ENCODE data around the gene TMEM267.
"Not testable (repeated sequence)": the region's sequence is repeated elsewhere in the genome, so short reads cannot be mapped to it uniquely, and the experiment has no call there.

TMEM267 gene

DNA sequence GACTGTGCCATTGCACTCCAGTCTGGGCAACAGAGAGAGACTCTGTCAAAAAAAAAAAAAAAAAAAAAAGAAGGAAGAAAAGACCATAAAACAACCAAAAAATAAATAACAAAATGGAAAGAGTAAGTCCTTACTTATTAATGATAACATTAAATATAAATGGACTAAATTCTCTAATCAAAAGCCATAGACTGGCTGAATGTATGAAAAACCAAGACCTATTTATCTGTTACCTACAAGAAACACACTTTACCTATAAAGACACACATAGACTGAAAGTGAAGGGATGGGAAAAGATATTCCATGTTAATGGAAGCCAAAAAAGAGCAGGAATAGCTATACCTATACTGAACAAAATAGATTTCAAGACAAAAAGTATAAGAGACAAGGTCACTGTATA is 16.6 kb downstream of the TMEM267 start:
- DNase-seq (ENCODE audit: low read depth, low spot score) = no peak
- H3K4me3 ChIP-seq (ENCODE audit: low read length) = no peak overlapping the region

GRCh38 chr5:43465455-43465854 is 18.2 kb downstream of the TMEM267 start:
- DNase-seq (ENCODE audit: low read depth, low spot score); H3K4me3 ChIP-seq (ENCODE audit: low read length): not testable (repeated sequence)

- no peak for DNase-seq (ENCODE audit: low read depth, low spot score)
- H3K4me3 ChIP-seq (ENCODE audit: low read length) = no peak overlapping the region
Observed at GRCh38 chr5:43461066-43461465, 22.6 kb downstream of the TMEM267 start.

GRCh38 chr5:43456556-43456955 is 27.1 kb downstream of the TMEM267 start:
- no peak overlapping the region for H3K4me3 ChIP-seq (ENCODE audit: low read length)
- DNase-seq (ENCODE audit: low read depth, low spot score) = no peak

GRCh38 chr5:43441575-43441974 is 42.1 kb downstream of the TMEM267 start:
- not testable (repeated sequence) for DNase-seq (ENCODE audit: low read depth, low spot score); H3K4me3 ChIP-seq (ENCODE audit: low read length)

DNA sequence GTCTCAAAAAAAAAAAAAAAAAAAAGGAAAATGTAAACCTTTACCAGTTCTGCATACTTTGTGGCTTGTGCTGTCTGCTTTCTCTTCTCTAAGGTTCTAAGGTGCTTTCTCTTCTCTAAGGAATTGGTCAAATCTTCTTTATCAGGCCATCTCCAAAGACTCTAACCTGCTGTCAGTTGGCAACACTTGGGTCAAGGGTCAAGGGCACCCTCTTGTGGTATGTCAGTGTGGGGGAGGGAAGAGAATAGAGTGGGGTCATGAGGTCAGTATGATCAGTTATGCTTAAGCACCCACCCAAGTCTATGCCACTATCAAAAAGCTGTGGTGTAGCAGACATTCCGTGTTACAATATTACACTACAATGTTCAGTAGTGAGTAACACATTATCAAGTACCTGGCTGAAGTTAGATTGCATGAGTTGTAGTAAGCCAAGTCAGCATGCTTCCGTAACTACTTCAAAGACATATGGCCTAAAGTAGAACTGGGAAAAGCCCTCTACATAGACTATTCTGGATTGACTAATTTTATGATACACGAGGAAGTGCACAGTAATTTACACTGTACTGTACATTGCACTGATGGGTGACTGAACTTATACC is 46.5 kb downstream of the TMEM267 start:
- H3K4me3 ChIP-seq (ENCODE audit: low read length) = no peak overlapping the region
- DNase-seq (ENCODE audit: low read depth, low spot score) = no peak

DNA sequence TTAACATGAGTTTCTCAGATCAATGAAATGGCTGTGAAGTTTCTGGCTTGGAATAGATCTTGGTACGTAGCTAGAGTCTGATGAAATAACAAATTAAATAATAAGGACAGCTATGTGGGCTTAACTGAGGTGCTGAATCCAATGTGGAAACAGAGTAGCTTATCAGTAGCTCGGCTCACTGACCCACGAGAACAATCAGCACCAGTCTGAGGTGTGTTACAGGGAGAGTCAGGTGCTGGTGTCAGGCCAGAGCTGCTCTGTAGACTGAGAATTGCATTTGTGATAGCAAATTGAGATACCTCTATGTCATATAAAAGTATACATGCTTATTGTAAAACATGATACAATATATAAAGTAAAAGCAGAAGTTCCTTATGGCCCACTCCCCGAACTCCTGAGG is 50.3 kb downstream of the TMEM267 start:
- no peak overlapping the region for H3K4me3 ChIP-seq (ENCODE audit: low read length)
- no peak for DNase-seq (ENCODE audit: low read depth, low spot score)

GRCh38 chr5:43432486-43433375 is 50.9 kb downstream of the TMEM267 start:
- no peak overlapping the region for H3K4me3 ChIP-seq (ENCODE audit: low read length)
- no peak for DNase-seq (ENCODE audit: low read depth, low spot score)

GRCh38 chr5:43429706-43430105 is 54.0 kb downstream of the TMEM267 start:
- H3K4me3 ChIP-seq (ENCODE audit: low read length) = no peak overlapping the region

DNA sequence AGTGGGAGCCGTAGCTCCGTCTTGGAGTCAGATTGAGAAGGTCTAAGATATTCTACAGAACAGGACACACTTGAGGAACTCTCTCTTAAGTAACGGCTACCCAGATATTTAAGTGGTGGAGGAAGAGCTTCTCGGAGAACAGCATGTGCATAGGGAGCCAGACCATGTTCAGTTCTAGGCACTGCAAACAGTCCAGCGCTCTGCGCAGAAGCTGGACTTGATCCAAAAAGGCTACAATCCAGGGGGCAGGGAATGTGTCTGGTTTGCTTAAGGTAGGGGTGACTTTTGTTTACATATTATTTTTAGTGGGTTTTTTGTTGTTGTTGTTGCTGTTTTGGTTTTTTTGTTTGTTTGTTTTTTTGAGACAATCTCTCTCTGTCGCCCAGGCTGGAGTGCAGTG is 54.6 kb downstream of the TMEM267 start:
- no peak for DNase-seq (ENCODE audit: low read depth, low spot score)
- H3K4me3 ChIP-seq (ENCODE audit: low read length) = no peak overlapping the region

More at GRCh38 chr5:43429706-43430105, 54.0 kb downstream of the TMEM267 start:
- DNase-seq (ENCODE audit: low read depth, low spot score) = no peak

GRCh38 chr5:43427306-43427705 is 56.4 kb downstream of the TMEM267 start:
- no peak overlapping the region for H3K4me3 ChIP-seq (ENCODE audit: low read length)
- no peak for DNase-seq (ENCODE audit: low read depth, low spot score)

DNA sequence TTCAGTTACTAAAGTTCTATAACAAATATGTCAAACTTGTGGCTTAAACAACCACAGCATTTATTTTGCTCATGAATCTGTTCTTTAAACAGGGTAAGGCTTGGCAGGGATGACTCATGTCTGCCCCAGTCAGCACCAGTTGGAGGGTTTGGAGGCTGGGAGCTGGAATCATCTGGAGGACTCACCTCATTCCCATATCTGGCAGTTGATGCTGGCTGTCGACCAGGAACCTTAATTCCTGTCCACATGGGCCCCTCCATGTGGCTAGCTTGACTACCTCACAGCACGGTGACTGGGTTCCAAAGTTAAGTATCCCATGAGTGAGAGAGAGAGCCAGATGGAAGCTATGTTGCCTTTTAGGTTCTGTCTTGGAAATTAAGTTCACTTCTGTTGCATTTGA is 57.7 kb downstream of the TMEM267 start:
- no peak for DNase-seq (ENCODE audit: low read depth, low spot score)
- H3K4me3 ChIP-seq (ENCODE audit: low read length) = no peak overlapping the region

DNA sequence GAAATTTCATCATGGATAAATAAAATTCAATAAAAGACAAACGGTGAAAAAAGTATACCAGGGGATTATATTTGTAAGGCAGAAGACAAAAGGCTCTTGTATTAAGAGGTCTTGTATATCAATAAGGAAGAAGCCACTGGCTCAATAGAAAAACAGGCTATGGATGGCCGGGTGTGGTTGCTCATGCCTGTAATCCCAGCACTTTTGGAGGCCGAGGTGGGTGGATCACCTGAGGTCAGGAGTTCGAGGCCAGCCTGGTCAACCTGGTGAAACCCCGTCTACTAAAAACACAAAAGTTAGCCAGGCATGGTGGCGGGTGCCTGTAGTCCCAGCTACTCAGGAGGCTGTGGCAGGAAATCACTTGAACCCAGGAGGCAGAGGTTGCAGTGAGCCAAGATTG is 60.6 kb downstream of the TMEM267 start:
- not testable (repeated sequence) for DNase-seq (ENCODE audit: low read depth, low spot score); H3K4me3 ChIP-seq (ENCODE audit: low read length)

GRCh38 chr5:43422143-43422542 is 61.5 kb downstream of the TMEM267 start:
- no peak overlapping the region for H3K4me3 ChIP-seq (ENCODE audit: low read length)
- no peak for DNase-seq (ENCODE audit: low read depth, low spot score)

GRCh38 chr5:43421450-43422133 is 62.1 kb downstream of the TMEM267 start:
- no peak overlapping the region for H3K4me3 ChIP-seq (ENCODE audit: low read length)
- DNase-seq (ENCODE audit: low read depth, low spot score) = no peak

DNA sequence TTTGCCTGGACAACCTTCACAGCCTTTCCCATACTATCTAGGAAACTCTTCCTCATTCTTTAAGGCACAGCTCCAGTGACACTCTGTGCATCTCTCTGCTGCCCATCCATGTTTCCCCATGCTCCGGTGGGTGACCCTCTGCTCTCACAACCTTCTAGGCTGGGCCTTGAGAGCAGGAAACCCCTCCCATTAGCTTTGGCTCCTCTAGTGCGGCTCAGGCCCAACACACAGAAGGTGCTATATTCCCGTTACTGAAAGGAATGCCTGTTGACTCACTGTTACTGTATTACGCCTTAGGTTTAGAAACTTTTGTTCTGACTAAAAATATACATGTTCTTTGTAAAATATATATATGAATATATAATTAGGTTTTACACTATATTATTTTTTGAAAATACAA is 63.4 kb downstream of the TMEM267 start:
- no peak overlapping the region for H3K4me3 ChIP-seq (ENCODE audit: low read length)
- no peak for DNase-seq (ENCODE audit: low read depth, low spot score)

DNA sequence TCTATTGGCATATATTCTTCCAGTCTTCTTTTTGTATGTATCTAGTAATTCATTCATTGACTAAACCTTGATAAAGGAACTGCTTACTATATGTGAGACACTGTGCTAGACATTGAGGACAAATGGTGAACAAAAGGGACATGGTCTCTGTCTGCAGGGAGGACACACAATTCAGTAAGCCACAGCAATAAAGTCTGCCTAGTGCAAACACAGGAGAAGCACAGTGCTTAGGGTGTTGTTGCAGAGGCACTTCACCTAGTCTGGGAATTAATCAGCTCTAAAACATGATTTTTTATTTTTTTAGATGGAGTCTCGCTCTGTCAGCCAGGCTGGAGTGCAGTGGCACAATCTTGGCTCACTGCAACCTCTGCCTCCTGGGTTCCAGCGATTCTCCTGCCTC is 65.1 kb downstream of the TMEM267 start:
- no peak overlapping the region for H3K4me3 ChIP-seq (ENCODE audit: low read length)
- DNase-seq (ENCODE audit: low read depth, low spot score) = no peak

GRCh38 chr5:43416803-43417394 is 66.8 kb downstream of the TMEM267 start:
- DNase-seq (ENCODE audit: low read depth, low spot score) = no peak
- no peak overlapping the region for H3K4me3 ChIP-seq (ENCODE audit: low read length)

DNA sequence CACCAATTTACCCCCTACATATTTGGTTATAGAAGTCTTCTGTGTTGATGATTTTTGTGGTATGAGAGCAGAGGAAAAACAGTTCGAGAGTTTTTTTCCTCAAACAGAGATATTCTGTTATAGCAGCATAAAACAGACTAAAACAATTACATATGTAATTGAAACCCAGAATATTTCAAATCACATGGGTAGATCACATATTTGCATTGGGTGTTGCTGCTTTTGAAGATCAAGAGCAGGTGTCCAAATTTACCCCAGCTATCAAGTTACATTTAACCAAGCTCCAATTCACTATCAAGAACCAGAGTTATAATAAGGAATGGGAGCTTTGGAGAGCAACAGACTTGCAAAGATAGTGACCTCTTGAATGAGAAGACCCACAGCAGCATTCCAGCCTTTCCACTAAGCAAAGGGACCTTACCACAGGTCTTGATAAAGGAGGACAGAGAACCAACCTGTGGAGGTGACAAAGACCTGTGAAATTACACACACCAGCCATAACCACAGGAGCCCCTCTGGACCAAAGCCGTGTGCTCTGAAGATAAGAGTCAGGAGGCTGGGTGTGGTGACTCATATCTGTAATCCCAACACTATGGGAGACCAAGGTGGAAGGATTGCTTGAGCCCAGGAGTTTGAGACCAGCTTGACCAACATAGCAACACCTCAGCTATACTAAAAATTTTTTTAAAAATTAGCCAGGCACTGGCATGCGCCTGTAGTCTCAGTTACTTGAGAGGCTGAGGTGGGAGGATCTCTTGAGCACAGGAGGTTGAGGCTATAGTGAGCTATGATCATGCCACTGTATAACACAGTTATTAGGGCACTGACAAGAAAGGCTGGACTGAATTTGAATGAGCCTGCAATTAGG is 67.5 kb downstream of the TMEM267 start:
- no peak for DNase-seq (ENCODE audit: low read depth, low spot score)
- H3K4me3 ChIP-seq (ENCODE audit: low read length) = no peak overlapping the region

Measured in Jurkat, Clone E6-1 (cell line).